ENCODE data around the gene ASCL1.

Gene ASCL1

DNA sequence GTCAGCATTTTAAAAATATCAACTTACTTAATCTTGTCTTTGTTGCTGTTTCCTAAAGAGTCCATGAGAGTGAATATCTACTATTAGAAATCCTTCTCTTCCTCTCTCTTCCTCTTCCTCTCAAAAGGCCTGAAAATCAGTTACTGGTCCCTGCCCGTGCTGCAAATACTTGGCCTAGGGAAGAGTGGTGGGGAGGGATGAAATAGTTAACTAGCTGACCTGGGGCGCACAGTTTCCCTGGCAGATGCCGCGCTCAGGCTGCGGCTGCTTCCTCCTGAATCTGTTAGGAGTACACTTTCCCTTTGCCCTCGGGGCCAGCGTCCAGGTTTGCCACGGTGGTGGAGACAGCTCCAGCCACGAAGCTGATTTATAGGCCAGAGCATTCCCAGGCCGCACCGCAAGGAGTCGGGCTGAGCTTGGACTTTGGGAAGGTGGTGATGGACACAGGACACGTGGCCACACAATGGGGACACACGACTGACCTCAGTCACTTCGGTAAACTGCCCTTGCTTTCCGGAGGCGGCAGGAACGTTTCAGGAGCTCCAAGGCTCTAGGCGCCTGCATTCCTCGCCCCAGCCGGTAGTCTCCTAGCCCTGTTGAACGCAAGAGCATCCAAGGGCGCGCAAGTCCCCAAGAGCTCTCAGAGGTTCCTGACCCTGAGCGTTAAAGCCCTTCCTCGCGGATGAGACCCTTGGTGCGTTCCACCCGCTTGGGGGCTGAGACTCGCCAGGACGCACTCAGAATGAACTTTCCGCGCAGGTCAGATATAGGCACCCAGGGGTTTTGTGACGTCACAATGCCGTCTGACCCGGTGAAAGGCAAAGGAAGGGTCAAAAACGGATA is 7.1 kb upstream of the ASCL1 start:
- no peak overlapping the region for H3K4me3 ChIP-seq (ENCODE audit: low read depth, low read length)
- no peak for DNase-seq (ENCODE audit: low read depth, low spot score)
- POLR2A ChIA-PET: no interaction called here
- TF ChIP-seq, protein P1, sequence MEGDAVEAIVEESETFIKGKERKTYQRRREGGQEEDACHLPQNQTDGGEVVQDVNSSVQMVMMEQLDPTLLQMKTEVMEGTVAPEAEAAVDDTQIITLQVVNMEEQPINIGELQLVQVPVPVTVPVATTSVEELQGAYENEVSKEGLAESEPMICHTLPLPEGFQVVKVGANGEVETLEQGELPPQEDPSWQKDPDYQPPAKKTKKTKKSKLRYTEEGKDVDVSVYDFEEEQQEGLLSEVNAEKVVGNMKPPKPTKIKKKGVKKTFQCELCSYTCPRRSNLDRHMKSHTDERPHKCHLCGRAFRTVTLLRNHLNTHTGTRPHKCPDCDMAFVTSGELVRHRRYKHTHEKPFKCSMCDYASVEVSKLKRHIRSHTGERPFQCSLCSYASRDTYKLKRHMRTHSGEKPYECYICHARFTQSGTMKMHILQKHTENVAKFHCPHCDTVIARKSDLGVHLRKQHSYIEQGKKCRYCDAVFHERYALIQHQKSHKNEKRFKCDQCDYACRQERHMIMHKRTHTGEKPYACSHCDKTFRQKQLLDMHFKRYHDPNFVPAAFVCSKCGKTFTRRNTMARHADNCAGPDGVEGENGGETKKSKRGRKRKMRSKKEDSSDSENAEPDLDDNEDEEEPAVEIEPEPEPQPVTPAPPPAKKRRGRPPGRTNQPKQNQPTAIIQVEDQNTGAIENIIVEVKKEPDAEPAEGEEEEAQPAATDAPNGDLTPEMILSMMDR (IDR thresholded peaks at IDR 0.05; ENCODE audit: insufficient read depth, low read length, missing control alignments): no peak
- CTCF ChIA-PET: interaction anchor here (3.1 to 6.5 kb wide), 2 partner anchors 592 to 598 kb away, joined by 17 to 129 read pairs; no protein-coding TSS in a partner anchor

DNA sequence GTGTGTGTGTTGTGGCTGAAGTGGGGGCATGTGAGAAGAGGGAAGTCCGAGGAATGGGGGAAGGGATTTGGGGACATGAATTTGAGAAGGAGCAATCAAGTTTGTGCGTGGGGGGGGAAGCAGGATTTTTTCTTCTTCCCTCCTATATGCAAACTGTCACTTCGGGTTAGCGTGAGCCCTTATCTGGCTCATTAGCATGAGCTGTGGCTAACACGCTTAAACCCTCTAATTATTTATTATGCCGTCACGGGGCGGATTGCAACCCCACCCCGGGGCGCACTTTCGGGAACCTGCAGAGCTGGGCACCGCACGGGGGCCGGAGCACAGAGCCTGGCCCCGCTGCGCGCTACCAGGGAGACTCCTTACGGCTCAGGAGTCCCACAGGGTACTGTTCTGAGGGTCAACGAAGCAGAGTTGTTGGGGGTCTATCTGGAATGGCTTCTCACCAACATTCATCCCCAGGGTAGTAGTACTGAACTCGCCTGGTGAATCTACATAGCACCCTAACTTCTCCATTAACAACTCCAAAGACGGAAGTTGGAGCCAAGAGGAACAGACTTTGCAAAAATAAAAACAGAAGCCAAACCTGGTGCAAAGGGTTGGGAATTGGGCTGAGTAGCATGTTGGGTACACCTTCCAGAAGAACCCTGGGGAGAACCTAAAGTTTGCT is 6.4 kb upstream of the ASCL1 start:
- TF ChIP-seq, protein P1 (IDR thresholded peaks at IDR 0.05; ENCODE audit: insufficient read depth, low read length, missing control alignments): no peak
- POLR2A ChIA-PET: no interaction called here
- CTCF ChIA-PET: interaction anchor here (3.1 to 6.5 kb wide), 2 partner anchors 591 to 597 kb away, joined by 17 to 129 read pairs; no protein-coding TSS in a partner anchor
- no peak for DNase-seq (ENCODE audit: low read depth, low spot score)
- no peak overlapping the region for H3K4me3 ChIP-seq (ENCODE audit: low read depth, low read length)

DNA sequence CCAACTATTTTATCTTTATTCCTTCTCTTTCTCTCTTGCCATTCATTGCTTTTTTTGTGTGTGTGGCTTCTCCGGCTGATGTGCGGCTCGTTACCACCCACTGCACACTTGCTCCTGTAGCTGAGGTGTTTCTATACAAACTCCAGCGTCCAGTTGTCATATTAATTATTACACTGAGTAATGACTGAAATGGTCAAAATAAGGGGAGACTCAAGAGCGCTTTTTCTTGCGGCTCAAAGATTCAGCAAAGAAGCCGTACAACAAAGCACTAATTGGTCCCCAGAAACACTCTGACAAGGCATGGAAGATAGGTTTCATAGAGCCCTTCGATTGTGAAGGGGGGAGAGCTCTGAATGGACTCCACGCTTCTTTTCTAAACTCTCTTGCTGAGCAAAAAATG is 5.6 kb upstream of the ASCL1 start:
- DNase-seq (ENCODE audit: low read depth, low spot score): no peak
- CTCF ChIA-PET: interaction anchor here (0.6 to 1.3 kb wide), 2 partner anchors 94 to 596 kb away, joined by 3 to 7 read pairs; no protein-coding TSS in a partner anchor
- POLR2A ChIA-PET: no interaction called here
- TF ChIP-seq, protein P1 (IDR thresholded peaks at IDR 0.05; ENCODE audit: insufficient read depth, low read length, missing control alignments): no peak
- H3K4me3 ChIP-seq (ENCODE audit: low read depth, low read length): no peak overlapping the region

DNA sequence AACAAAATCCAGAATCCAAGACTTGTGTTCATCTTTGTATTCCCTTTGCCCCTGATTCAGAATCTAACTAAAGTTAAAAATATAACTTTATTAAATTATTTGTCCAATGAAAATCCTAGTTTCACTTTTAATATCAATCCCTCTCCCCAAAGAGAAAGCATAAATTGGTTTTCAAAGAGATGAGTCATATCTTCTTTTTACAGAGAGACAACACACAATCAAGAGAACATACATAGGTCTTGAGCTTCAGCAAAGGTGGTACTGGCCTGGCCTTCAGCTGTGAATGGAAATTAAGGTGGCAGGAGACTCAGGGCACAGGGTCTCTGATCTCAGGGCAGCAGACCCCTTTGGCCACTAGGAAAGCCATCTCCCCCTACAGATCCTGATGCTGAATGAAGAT is 4.3 kb upstream of the ASCL1 start:
- no peak overlapping the region for H3K4me3 ChIP-seq (ENCODE audit: low read depth, low read length)
- TF ChIP-seq, protein P1 (IDR thresholded peaks at IDR 0.05; ENCODE audit: insufficient read depth, low read length, missing control alignments): no peak
- CTCF ChIA-PET: no interaction called here
- DNase-seq (ENCODE audit: low read depth, low spot score): no peak
- POLR2A ChIA-PET: no interaction called here

DNA sequence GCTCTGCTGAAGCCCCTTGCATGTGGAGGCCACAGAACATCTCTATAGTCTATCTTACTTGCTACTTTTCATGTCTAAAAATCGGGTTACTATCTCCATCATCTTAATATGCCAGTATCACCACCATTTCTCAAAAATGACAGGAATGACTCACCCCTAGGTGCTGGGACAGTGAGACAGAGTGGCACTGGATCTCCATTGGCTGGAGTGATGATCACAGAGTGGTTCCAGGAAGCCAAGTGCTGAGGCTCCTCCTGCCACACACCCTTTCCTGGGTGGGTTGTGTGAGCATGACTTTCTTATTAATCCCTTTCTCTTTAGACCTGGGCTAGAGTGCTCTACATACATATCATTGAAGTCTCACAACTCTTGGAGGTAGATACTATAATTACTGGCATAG is 3.3 kb upstream of the ASCL1 start:
- H3K4me3 ChIP-seq (ENCODE audit: low read depth, low read length): no peak overlapping the region
- no peak for DNase-seq (ENCODE audit: low read depth, low spot score)
- ChIA-PET CTCF (no interaction called here), POLR2A (no interaction called here)
- TF ChIP-seq, protein P1 (IDR thresholded peaks at IDR 0.05; ENCODE audit: insufficient read depth, low read length, missing control alignments): no peak

Data from AG04449 (cell line).